ENCODE measurements around the gene ANTXRL.

DNA sequence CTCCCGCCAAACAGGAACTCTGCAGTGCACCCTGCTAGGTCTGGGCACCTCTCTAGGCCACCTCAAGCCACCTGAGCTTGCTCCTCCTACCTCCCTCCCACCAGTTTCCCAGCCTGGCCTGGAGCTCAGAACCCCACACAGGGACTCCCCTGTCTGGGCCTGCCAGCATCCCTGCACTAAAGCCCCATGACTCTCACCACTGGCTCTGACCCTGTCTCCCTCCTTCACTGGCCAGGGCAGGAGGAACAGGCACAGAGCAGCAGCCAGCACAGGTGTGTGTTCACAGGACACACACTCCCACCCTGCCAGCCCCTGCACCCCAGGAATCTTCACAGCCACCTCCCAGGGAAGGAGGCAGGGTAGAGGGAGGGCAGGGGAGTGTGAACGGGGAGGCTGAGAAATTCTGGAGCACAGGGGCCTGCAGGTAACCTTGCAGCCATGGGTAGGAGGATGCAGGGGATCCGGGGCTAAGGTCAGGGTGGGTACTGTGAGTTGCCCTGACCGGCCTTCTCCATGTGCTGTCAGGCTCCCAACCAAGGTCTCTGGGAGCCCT is 13.9 kb upstream of the ANTXRL start:
- TF ChIP-seq, protein P1, sequence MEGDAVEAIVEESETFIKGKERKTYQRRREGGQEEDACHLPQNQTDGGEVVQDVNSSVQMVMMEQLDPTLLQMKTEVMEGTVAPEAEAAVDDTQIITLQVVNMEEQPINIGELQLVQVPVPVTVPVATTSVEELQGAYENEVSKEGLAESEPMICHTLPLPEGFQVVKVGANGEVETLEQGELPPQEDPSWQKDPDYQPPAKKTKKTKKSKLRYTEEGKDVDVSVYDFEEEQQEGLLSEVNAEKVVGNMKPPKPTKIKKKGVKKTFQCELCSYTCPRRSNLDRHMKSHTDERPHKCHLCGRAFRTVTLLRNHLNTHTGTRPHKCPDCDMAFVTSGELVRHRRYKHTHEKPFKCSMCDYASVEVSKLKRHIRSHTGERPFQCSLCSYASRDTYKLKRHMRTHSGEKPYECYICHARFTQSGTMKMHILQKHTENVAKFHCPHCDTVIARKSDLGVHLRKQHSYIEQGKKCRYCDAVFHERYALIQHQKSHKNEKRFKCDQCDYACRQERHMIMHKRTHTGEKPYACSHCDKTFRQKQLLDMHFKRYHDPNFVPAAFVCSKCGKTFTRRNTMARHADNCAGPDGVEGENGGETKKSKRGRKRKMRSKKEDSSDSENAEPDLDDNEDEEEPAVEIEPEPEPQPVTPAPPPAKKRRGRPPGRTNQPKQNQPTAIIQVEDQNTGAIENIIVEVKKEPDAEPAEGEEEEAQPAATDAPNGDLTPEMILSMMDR (IDR thresholded peaks at IDR 0.05; ENCODE audit: low read depth, low read length, missing input control) = no peak
- no peak for TF ChIP-seq JUND (IDR thresholded peaks at IDR 0.05)
- TF ChIP-seq, protein P2, sequence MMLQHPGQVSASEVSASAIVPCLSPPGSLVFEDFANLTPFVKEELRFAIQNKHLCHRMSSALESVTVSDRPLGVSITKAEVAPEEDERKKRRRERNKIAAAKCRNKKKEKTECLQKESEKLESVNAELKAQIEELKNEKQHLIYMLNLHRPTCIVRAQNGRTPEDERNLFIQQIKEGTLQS (IDR thresholded peaks at IDR 0.05) = no peak
- no peak for TF ChIP-seq RAD21 (IDR thresholded peaks at IDR 0.05)
- no peak for TF ChIP-seq YY1 (IDR thresholded peaks at IDR 0.05)
- no peak for TF ChIP-seq TAF1 (conservative IDR thresholded peaks at IDR 0.05)
